Subcutaneous adipose tissue (tissue), 4 donors: ENCODE measurements around the gene CDKL5. TPM values are rescaled to one million over a fixed set of nuclear protein-coding genes. Genes with fewer than 3 reads are reported as not detected.

Experiments used
- CTCF ChIP-seq: fragments of 450-650 bp; IDR thresholded peaks from one replicate; pipeline ENCODE4 v1.5.1; 2016; ENCODE audit warnings: low read depth, mild to moderate bottlenecking, control low read depth, antibody characterized with exemption, moderate library complexity
- small RNA-seq: library from RNA; depleted of rRNA; stranded (forward); fragments of <200 nt; gene quantifications from one replicate; pipeline ENCODE3, GENCODE V24; 2016
- total RNA-seq, 4 donors: library from RNA; depleted of rRNA; stranded (reverse); fragments of >200 nt; gene quantifications; one replicate each; pipeline ENCODE4 v1.1.0, GENCODE V29; 2016

The CDKL5 gene
- total RNA-seq, 4 donors from 2014 or later: 4.6 to 6.2 (median 5.4) TPM

- no peak for TF ChIP-seq CTCF
Measured at GRCh38 chrX:18702362-18703195, 277.2 kb downstream of the CDKL5 start.

Small RNA genes lying within 50 kb of the gene (small RNA-seq; reads per million reads assigned to genes)
- gene RF00019: 0.49 reads per million

Other genes with a start within 250 kb of the CDKL5 start
- not detected for gene BEND2, start 204.7 kb upstream of the CDKL5 start, total RNA-seq
- gene SCML2, start 70.9 kb upstream of the CDKL5 start, total RNA-seq: 1 to 10 TPM; 1.0 to 2.6 (median 1.6) TPM
- under 1 TPM in 1 of 4 donors, not detected in 3; 0.16 TPM for gene RS1, start 246.5 kb downstream of the CDKL5 start, total RNA-seq